ENCODE results near the gene MACROD2.

MACROD2 gene

GRCh38 chr20:15710636-15711035 lies 1715.3 kb downstream of the MACROD2 start:
- DNase-seq (ENCODE audit: low read depth, low spot score) = no peak
- CTCF ChIA-PET = no interaction called here
- H3K4me3 ChIP-seq (ENCODE audit: low read depth, low read length) = no peak overlapping the region
- TF ChIP-seq CTCF (IDR thresholded peaks at IDR 0.05; ENCODE audit: insufficient read depth, low read length, missing control alignments) = no peak
- POLR2A ChIA-PET = no interaction called here

GRCh38 chr20:15711177-15711576 lies 1715.9 kb downstream of the MACROD2 start:
- TF ChIP-seq CTCF (IDR thresholded peaks at IDR 0.05; ENCODE audit: insufficient read depth, low read length, missing control alignments) = no peak

GRCh38 chr20:15716256-15716655 lies 1720.9 kb downstream of the MACROD2 start:
- no peak overlapping the region for H3K4me3 ChIP-seq (ENCODE audit: low read depth, low read length)
- no peak for DNase-seq (ENCODE audit: low read depth, low spot score)
- ChIA-PET CTCF (no interaction called here), POLR2A (no interaction called here)
- no peak for TF ChIP-seq CTCF (IDR thresholded peaks at IDR 0.05; ENCODE audit: insufficient read depth, low read length, missing control alignments)

More at GRCh38 chr20:15711177-15711576, 1715.9 kb downstream of the MACROD2 start:
- DNase-seq (ENCODE audit: low read depth, low spot score) = no peak
- POLR2A ChIA-PET = no interaction called here
- CTCF ChIA-PET = no interaction called here
- H3K4me3 ChIP-seq (ENCODE audit: low read depth, low read length) = no peak overlapping the region

- DNase-seq (ENCODE audit: low read depth, low spot score) = no peak
- ChIA-PET POLR2A (no interaction called here), CTCF (no interaction called here)
- no peak overlapping the region for H3K4me3 ChIP-seq (ENCODE audit: low read depth, low read length)
- no peak for TF ChIP-seq CTCF (IDR thresholded peaks at IDR 0.05; ENCODE audit: insufficient read depth, low read length, missing control alignments)
Observed at GRCh38 chr20:15726416-15726815, 1731.1 kb downstream of the MACROD2 start.

- ChIA-PET POLR2A (no interaction called here), CTCF (no interaction called here)
- DNase-seq (ENCODE audit: low read depth, low spot score) = no peak
- no peak for TF ChIP-seq CTCF (IDR thresholded peaks at IDR 0.05; ENCODE audit: insufficient read depth, low read length, missing control alignments)
- no peak overlapping the region for H3K4me3 ChIP-seq (ENCODE audit: low read depth, low read length)
Observed at GRCh38 chr20:15734052-15734451, 1738.7 kb downstream of the MACROD2 start.

GRCh38 chr20:15739035-15739434 lies 1743.7 kb downstream of the MACROD2 start:
- POLR2A ChIA-PET = no interaction called here
- CTCF ChIA-PET = interaction anchor here (0.6 to 1.0 kb wide), 2 partner anchors 85 to 1022 kb away, joined by 3 to 4 read pairs; no protein-coding TSS in a partner anchor
- no peak overlapping the region for H3K4me3 ChIP-seq (ENCODE audit: low read depth, low read length)
- DNase-seq (ENCODE audit: low read depth, low spot score) = no peak
- no peak for TF ChIP-seq CTCF (IDR thresholded peaks at IDR 0.05; ENCODE audit: insufficient read depth, low read length, missing control alignments)
